HG03039 (cell line): Measurements from ENCODE around the gene PCBP4.
"Not testable (repeated sequence)": the region's sequence is repeated elsewhere in the genome, so short reads cannot be mapped to it uniquely, and the experiment has no call there.

Experiments
- ATAC-seq: cut with Tn5 transposase; IDR thresholded peaks from one replicate; pipeline ENCODE4 v1.9.1; 2021; ENCODE audit warnings: mild to moderate bottlenecking, moderate library complexity; ENCODE audit not compliant: unreplicated experiment

The PCBP4 gene

GRCh38 chr3:51994530-51994929, 27.3 kb upstream of the PCBP4 start:
- ATAC-seq = no peak

GRCh38 chr3:51993657-51994056, 26.4 kb upstream of the PCBP4 start:
- not testable (repeated sequence) for ATAC-seq

GRCh38 chr3:51992017-51992682, 24.9 kb upstream of the PCBP4 start:
- no peak for ATAC-seq

GRCh38 chr3:51990501-51990971, 23.3 kb upstream of the PCBP4 start:
- ATAC-seq = not testable (repeated sequence)

GRCh38 chr3:51988286-51989146, 21.3 kb upstream of the PCBP4 start:
- no peak for ATAC-seq

- no peak for ATAC-seq
Observed at GRCh38 chr3:51987568-51987967, 20.3 kb upstream of the PCBP4 start.

GRCh38 chr3:51986010-51986947, 19.0 kb upstream of the PCBP4 start:
- ATAC-seq = no peak

GRCh38 chr3:51985063-51985462, 17.8 kb upstream of the PCBP4 start:
- ATAC-seq = no peak

GRCh38 chr3:51984269-51984647, 17.0 kb upstream of the PCBP4 start:
- no peak for ATAC-seq

GRCh38 chr3:51983578-51984268, 16.5 kb upstream of the PCBP4 start:
- ATAC-seq = no peak

GRCh38 chr3:51982838-51983577, 15.8 kb upstream of the PCBP4 start, which contains the start of gene ACY1:
Gene ACY1 (plus strand): TSS chr3:51983535. CDS start chr3:51984065, 530 bp downstream.
- peak; percentile 69 for ATAC-seq

GRCh38 chr3:51982352-51982837, 15.1 kb upstream of the PCBP4 start:
- ATAC-seq = peak; percentile 35

GRCh38 chr3:51980253-51980652, 13.0 kb upstream of the PCBP4 start:
- no peak for ATAC-seq

- no peak for ATAC-seq
Observed at GRCh38 chr3:51978143-51978502, 10.9 kb upstream of the PCBP4 start.

GRCh38 chr3:51977446-51978142, 10.3 kb upstream of the PCBP4 start:
- ATAC-seq = no peak

GRCh38 chr3:51975852-51976549, 8.7 kb upstream of the PCBP4 start:
- no peak for ATAC-seq

- peak; percentile 39 for ATAC-seq
Observed at GRCh38 chr3:51974963-51975851, 8.0 kb upstream of the PCBP4 start, which contains the start of gene ABHD14A. Gene ABHD14A (plus strand): TSS chr3:51975064. CDS start chr3:51975136, 72 bp downstream.
